Anterior cingulate cortex (tissue), 58 donors: ENCODE data around the gene SEC31B.

Source experiments
- DNase-seq, 58 donors: peaks; one replicate each; lab custom pipeline; 2025; lab: John Stamatoyannopoulos, UW

The SEC31B gene

GRCh38 chr10:100504096-100504495, 15.6 kb downstream of the SEC31B start:
- no peak for DNase-seq

GRCh38 chr10:100502926-100503494, 16.7 kb downstream of the SEC31B start:
- DNase-seq: no peak

GRCh38 chr10:100501423-100501822, 18.2 kb downstream of the SEC31B start:
- DNase-seq: no peak

- no peak for DNase-seq
Measured at GRCh38 chr10:100498059-100498458, 21.6 kb downstream of the SEC31B start.

- no peak for DNase-seq
Measured at GRCh38 chr10:100496567-100496966, 23.1 kb downstream of the SEC31B start.

- no peak for DNase-seq
Measured at GRCh38 chr10:100490531-100490930, 29.1 kb downstream of the SEC31B start.

GRCh38 chr10:100489396-100489795, 30.3 kb downstream of the SEC31B start:
- no peak for DNase-seq

- no peak for DNase-seq
Measured at GRCh38 chr10:100487529-100487928, 32.1 kb downstream of the SEC31B start.

- no peak for DNase-seq
Measured at GRCh38 chr10:100485801-100486495, 33.7 kb downstream of the SEC31B start.

- no peak for DNase-seq
Measured at GRCh38 chr10:100485366-100485765, 34.3 kb downstream of the SEC31B start.

GRCh38 chr10:100483876-100484666, 35.6 kb downstream of the SEC31B start:
- DNase-seq: no peak

GRCh38 chr10:100482834-100483185, 36.9 kb downstream of the SEC31B start:
- DNase-seq: no peak

- DNase-seq: peak in 56 of 58 donors; percentile 3 to 78 (median 40)
Measured at GRCh38 chr10:100482181-100482833, 37.4 kb downstream of the SEC31B start.

- peak in 57 of 58 donors; percentile 15 to 90 (median 69) for DNase-seq
Measured at GRCh38 chr10:100481462-100482081, 38.1 kb downstream of the SEC31B start.

GRCh38 chr10:100480002-100480401, 39.7 kb downstream of the SEC31B start:
- DNase-seq: no peak

- DNase-seq: no peak
Measured at GRCh38 chr10:100479037-100479436, 40.6 kb downstream of the SEC31B start.

GRCh38 chr10:100477970-100478369, 41.7 kb downstream of the SEC31B start:
- DNase-seq: no peak

GRCh38 chr10:100470367-100470766, 49.3 kb downstream of the SEC31B start:
- DNase-seq: no peak

- peak in 1 of 58 donors; percentile 33 for DNase-seq
Measured at GRCh38 chr10:100469756-100470155, 49.9 kb downstream of the SEC31B start.

GRCh38 chr10:100468978-100469377, 50.7 kb downstream of the SEC31B start:
- peak in 1 of 58 donors; percentile 8 for DNase-seq

- no peak for DNase-seq
Measured at GRCh38 chr10:100468322-100468721, 51.3 kb downstream of the SEC31B start.
